ENCODE measurements around the gene MICALL2.

DNA sequence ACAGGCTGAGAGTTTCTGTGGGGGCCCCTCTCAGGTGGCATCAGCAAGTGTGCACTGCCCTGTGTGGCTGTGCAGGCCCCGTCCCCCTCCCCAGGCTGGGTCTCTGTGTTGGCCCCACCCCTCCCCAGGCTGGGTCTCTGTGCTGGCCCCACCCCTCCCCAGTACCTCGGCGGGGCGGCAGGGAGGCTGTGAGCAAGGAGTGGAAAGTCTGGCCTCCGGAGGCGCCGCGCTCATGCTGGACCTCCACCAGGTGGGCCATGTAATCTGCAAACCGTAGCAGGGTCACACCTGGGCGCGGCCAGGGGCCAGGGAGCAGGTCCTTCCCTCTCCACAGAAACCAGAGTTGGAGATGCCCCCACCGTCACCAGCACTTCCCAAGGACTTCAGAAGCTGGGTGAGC, 21.4 kb upstream of the MICALL2 start:
- TF ChIP-seq MYC (IDR thresholded peaks at IDR 0.05; ENCODE audit: borderline replicate concordance, low read length) = no peak
- TF ChIP-seq NFE2L2 (conservative IDR thresholded peaks at IDR 0.05; ENCODE audit: low read length) = no peak
- TF ChIP-seq POLR2A (IDR thresholded peaks at IDR 0.05; ENCODE audit: low read length) = no peak
- TF ChIP-seq, protein P1, sequence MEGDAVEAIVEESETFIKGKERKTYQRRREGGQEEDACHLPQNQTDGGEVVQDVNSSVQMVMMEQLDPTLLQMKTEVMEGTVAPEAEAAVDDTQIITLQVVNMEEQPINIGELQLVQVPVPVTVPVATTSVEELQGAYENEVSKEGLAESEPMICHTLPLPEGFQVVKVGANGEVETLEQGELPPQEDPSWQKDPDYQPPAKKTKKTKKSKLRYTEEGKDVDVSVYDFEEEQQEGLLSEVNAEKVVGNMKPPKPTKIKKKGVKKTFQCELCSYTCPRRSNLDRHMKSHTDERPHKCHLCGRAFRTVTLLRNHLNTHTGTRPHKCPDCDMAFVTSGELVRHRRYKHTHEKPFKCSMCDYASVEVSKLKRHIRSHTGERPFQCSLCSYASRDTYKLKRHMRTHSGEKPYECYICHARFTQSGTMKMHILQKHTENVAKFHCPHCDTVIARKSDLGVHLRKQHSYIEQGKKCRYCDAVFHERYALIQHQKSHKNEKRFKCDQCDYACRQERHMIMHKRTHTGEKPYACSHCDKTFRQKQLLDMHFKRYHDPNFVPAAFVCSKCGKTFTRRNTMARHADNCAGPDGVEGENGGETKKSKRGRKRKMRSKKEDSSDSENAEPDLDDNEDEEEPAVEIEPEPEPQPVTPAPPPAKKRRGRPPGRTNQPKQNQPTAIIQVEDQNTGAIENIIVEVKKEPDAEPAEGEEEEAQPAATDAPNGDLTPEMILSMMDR (IDR thresholded peaks at IDR 0.05) = no peak
- TF ChIP-seq ZSCAN20 (CRISPR knock-in tag; IDR thresholded peaks at IDR 0.05) = no peak
- TF ChIP-seq, protein P2, sequence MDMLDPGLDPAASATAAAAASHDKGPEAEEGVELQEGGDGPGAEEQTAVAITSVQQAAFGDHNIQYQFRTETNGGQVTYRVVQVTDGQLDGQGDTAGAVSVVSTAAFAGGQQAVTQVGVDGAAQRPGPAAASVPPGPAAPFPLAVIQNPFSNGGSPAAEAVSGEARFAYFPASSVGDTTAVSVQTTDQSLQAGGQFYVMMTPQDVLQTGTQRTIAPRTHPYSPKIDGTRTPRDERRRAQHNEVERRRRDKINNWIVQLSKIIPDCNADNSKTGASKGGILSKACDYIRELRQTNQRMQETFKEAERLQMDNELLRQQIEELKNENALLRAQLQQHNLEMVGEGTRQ (IDR thresholded peaks at IDR 0.05) = no peak
- TF ChIP-seq, protein P3, sequence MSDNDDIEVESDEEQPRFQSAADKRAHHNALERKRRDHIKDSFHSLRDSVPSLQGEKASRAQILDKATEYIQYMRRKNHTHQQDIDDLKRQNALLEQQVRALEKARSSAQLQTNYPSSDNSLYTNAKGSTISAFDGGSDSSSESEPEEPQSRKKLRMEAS (IDR thresholded peaks at IDR 0.05) = no peak
- TF ChIP-seq CHD4 (IDR thresholded peaks at IDR 0.05; ENCODE audit: borderline replicate concordance) = no peak
- no peak for TF ChIP-seq KDM5A (IDR thresholded peaks at IDR 0.05)
- TF ChIP-seq, protein P4, sequence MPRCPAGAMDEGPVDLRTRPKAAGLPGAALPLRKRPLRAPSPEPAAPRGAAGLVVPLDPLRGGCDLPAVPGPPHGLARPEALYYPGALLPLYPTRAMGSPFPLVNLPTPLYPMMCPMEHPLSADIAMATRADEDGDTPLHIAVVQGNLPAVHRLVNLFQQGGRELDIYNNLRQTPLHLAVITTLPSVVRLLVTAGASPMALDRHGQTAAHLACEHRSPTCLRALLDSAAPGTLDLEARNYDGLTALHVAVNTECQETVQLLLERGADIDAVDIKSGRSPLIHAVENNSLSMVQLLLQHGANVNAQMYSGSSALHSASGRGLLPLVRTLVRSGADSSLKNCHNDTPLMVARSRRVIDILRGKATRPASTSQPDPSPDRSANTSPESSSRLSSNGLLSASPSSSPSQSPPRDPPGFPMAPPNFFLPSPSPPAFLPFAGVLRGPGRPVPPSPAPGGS (IDR thresholded peaks at IDR 0.05) = no peak
- TF ChIP-seq RNF2 (IDR thresholded peaks at IDR 0.05; ENCODE audit: borderline replicate concordance, low read depth) = no peak
- no peak for TF ChIP-seq RAD21 (conservative IDR thresholded peaks at IDR 0.05 in 1 of 2, IDR thresholded peaks at IDR 0.05 in 1 of 2)
- TF ChIP-seq SREBF2 (IDR thresholded peaks at IDR 0.05) = no peak

Data from A549 (cell line).